Heart left ventricle (tissue), 16 donors: ENCODE results near the gene CEACAM16. TPM values are rescaled to one million over a fixed set of nuclear protein-coding genes. Genes with fewer than 3 reads are reported as not detected.

Source experiments
- ATAC-seq, 4 donors: fragments of 200-7000 bp; cut with Tn5 transposase; one replicate each; pipeline ENCODE4 v1.9.1; 2020 to 2022; ENCODE audit warnings: moderate library complexity in 4 of 4, mild to moderate bottlenecking in 3 of 4, moderate number of reproducible peaks in 1 of 4
- DNase-seq, 5 donors: peaks; one replicate each; pipeline ENCODE4 v3.0.0-alpha.2; 2020
- H3K27ac ChIP-seq, 12 donors: fragments of 200-600 bp; sonication (generic) in 4 of 12; one replicate each; pipeline versions ENCODE4 v1.5.0 to v1.8.0; 2016 to 2022; ENCODE audit warnings: mild to moderate bottlenecking in 2 of 12
- H3K27me3 ChIP-seq, 9 donors: fragments of 200-600 bp; sonication (generic) in 2 of 9; one replicate each; pipeline versions ENCODE4 v1.5.1 to v1.8.0; 2016 to 2022; ENCODE audit warnings: mild to moderate bottlenecking in 3 of 9
- H3K36me3 ChIP-seq, 9 donors: fragments of 200-600 bp; sonication (generic) in 2 of 9; one replicate each; pipeline versions ENCODE4 v1.5.0 to v1.8.0; 2018 to 2022; ENCODE audit warnings: mild to moderate bottlenecking in 2 of 9
- H3K4me1 ChIP-seq, 12 donors: fragments of 200-600 bp; sonication (generic) in 4 of 12; one replicate each; pipeline versions ENCODE4 v1.5.0 to v1.8.0; 2016 to 2022; ENCODE audit warnings: mild to moderate bottlenecking in 3 of 12
- H3K4me3 ChIP-seq, 12 donors: fragments of 200-600 bp; sonication (generic) in 4 of 12; one replicate each; pipeline versions ENCODE4 v1.5.0 to v1.8.0; 2017 to 2022; ENCODE audit warnings: mild to moderate bottlenecking in 9 of 12, moderate library complexity in 4 of 12
- H3K9me3 ChIP-seq, 12 donors: fragments of 200-600 bp; sonication (generic) in 4 of 12; one replicate each; pipeline versions ENCODE4 v1.5.0 to v1.8.0; 2016 to 2022; ENCODE audit warnings: mild to moderate bottlenecking in 1 of 12
- CTCF ChIP-seq, 12 donors: fragments of 200-600 bp; sonication (generic) in 4 of 12; IDR thresholded peaks; one replicate each; pipeline versions ENCODE4 v1.5.0 to v1.8.0; 2018 to 2022; ENCODE audit warnings: antibody characterized with exemption in 12 of 12, mild to moderate bottlenecking in 5 of 12
- POLR2A ChIP-seq, 2 donors: fragments of 450-650 bp; IDR thresholded peaks; one replicate each; pipeline ENCODE4 v1.6.1; 2017; ENCODE audit warnings: antibody characterized with exemption in 2 of 2, mild to moderate bottlenecking in 2 of 2, moderate library complexity in 2 of 2
- WGBS, 4 donors: extraction: QIAGEN DNeasy Blood & Tissue Kit in 2 of 4; methylation state at CpG; one replicate each; pipeline versions ENCODE4 v1.1.5 to v1.1.7; 2013 to 2018; 5-methylcytosine and 5-hydroxymethylcytosine counted together
- intact Hi-C, 10 donors: fragments of 100-400 bp; cut with DNase I; formaldehyde crosslinking; loops; one replicate each; pipeline versions ENCODE4 v1.11.1 to v1.14.2; 2022
- polyA plus RNA-seq, 2 donors: library from polyadenylated mRNA; stranded (reverse); fragments of 200-250 nt; gene quantifications; one replicate each; pipeline ENCODE4 v1.2.3, GENCODE V29; 2013
- total RNA-seq, 9 donors: library from RNA; depleted of rRNA in 2 of 9; stranded (reverse); fragments of >200 nt in 2 of 9; fragmentation: NEBNext Ultra II Directional in 3 of 9; extraction: Animal tissue kit (Norgen Biotek cat#: 25700) in 3 of 9; gene quantifications; one replicate each; pipeline versions ENCODE4 v1.1.0 to v1.2.4, GENCODE V29; 2016 to 2023
- donor health status: ischemic (EF 13 %, LVEDD 7.1; RV severe dilation, severe dysfunction).
- donor health status: healthy with polysubstance abuse.
- donor health status: DM: no; HTN: yes; CAD: no.
- donor health status: DM: no; HTN: no; CAD: no.
- donor health status: ischemic (EF 25% LVEDD 6.9; RV normal size, moderate dysfunction).
- donor health status: ischemic (EF 25% LVEDD 5.7; RV mildly dilated, moderate dysfunction).
- donor health status: healthy.
- donor health status: DM: yes; HTN: yes; CAD: no.
- donor health status: ischemic (EF 35%, LVEDD 5.7; RV mildly dilated, moderate dysfunction).
- donor health status: nonischemic (EF 11% LVEDD 7.7; RV severe dilation, severe dysfunction).
- donor health status: DM: yes; HTN: yes; CAD: no.
- donor health status: PGD.
- donor health status: ischemic (EF 29% LVEDD 5.4; RV normal size, mild dysfunction).
- donor health status: nonischemic (EF 23%, LVEDD 6.1; RV moderate dilation, normal function).

Gene CEACAM16
- total and polyA plus RNA-seq, 11 donors: not detected

- peak overlapping the region in 10 of 12 donors; percentile 86 to 100 (median 95) for H3K27ac ChIP-seq
- DNase-seq: no peak
- H3K9me3 ChIP-seq: no peaks in the 10 kb centered on the region
- H3K27me3 ChIP-seq: no peaks in the 10 kb centered on the region
- peaks cover 25 to 89% (median 66%) of the 10 kb centered on the region in 12 donors for H3K4me1 ChIP-seq
- no peak for TF ChIP-seq POLR2A (IDR thresholded peaks at IDR 0.05)
- no peak for TF ChIP-seq CTCF (IDR thresholded peaks at IDR 0.05)
- no peak for ATAC-seq
- peaks cover 4 to 61% (median 21%) of the 10 kb centered on the region in 9 donors for H3K36me3 ChIP-seq
- intact Hi-C loops: no loop called here
- 70 to 76% (median 70%) methylated on average over 8 of the region's 8 CpGs for WGBS, 4 donors
- H3K4me3 ChIP-seq: peak overlapping the region in 11 of 12 donors; percentile 26 to 96 (median 55)
These were observed 53.3 kb downstream of the CEACAM16 start for GRCh38 chr19:44752123-44752815.

- TF ChIP-seq POLR2A (IDR thresholded peaks at IDR 0.05) (no peak), CTCF (IDR thresholded peaks at IDR 0.05) (peak in 3 of 12 donors; percentile 10 to 20 (median 14))
- peak; percentile 93 to 97 (median 94) for DNase-seq
- Histone ChIP-seq H3K4me3 (peak overlapping the region in 11 of 12 donors; percentile 26 to 96 (median 55)), H3K27me3 (no peaks in the 10 kb centered on the region), H3K27ac (peak overlapping the region; percentile 86 to 100 (median 95)), H3K9me3 (no peaks in the 10 kb centered on the region), H3K4me1 (peaks cover 25 to 91% (median 70%) of the 10 kb centered on the region in 12 donors), H3K36me3 (peaks cover 4 to 69% (median 21%) of the 10 kb centered on the region in 9 donors)
- intact Hi-C loops: no loop called here
- 13 to 23% (median 14%) methylated on average over 11 to 18 of the region's 18 CpGs for WGBS, 4 donors
- peak; percentile 30 to 65 (median 64) for ATAC-seq
These were observed 54.1 kb downstream of the CEACAM16 start for GRCh38 chr19:44752816-44753625.

- Histone ChIP-seq H3K9me3 (no peaks in the 10 kb centered on the region), H3K4me1 (peaks cover 25 to 95% (median 75%) of the 10 kb centered on the region in 12 donors), H3K27me3 (no peaks in the 10 kb centered on the region), H3K27ac (peak overlapping the region; percentile 86 to 100 (median 95)), H3K36me3 (peaks cover 4 to 74% (median 25%) of the 10 kb centered on the region in 9 donors), H3K4me3 (peak overlapping the region in 11 of 12 donors; percentile 26 to 96 (median 55))
- no peak for DNase-seq
- intact Hi-C loops: no loop called here
- no peak for TF ChIP-seq CTCF (IDR thresholded peaks at IDR 0.05)
- TF ChIP-seq POLR2A (IDR thresholded peaks at IDR 0.05): no peak
- 0 to 3% (median 1%) methylated on average over 9 to 11 of the region's 11 CpGs for WGBS, 4 donors
- ATAC-seq: no peak
These were observed 54.6 kb downstream of the CEACAM16 start for GRCh38 chr19:44753626-44753931.
